Measurements from ENCODE around the gene MAB21L1.

MAB21L1 gene

DNA sequence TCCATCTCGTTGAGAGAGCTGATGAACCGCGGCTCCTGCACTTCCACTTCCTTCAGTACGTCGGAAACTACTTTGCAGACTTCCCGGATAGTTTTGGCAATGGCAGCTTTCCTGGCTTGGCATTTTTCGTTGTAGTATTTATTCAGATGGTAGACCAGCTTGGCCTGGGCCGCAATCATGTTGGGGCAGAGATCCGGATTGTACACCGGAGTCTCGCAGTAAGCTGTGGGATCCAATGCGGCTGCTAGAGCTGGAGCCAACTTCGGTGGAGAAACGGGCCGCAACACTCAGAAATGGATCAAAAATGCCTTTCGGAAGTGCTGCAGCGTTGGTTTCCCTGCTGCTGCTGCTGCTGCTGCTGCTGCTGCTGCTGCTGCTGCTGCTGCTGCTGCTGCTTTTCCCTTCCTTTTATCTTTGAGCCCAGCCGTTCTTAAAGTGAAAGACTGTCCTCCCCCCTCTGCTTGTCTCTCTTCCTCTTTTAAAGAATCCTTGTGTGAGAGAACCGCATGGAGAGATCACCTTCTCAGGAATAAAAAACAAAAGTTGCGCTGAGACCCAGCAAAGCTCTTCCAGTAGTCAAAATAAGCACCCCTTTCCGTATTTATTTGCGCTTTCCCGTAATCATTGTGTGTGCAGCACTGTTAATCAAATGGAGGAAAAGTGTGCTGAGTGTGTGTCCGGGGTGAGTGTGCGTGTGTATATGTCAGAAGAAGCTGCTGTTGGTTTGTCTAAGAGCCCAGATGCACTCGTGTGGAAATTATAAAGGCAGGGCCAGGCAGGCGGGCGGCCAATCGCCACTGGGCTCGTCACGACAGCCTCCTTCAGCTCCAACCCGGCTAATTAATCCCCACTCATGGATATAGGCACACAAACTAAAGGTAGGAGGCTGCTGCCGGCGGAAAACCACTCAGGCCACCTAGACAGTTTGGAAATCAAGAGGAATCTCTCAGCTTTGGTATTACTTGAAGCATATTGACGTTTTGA lies at the start of gene MAB21L1:
MAB21L1 (minus strand) TSS at position 730 of the 984 bp plus-strand sequence; CDS start at position 179, 551 bp downstream.
- no peaks in the 10 kb centered on the region for H3K36me3 ChIP-seq (ENCODE audit: control insufficient read depth, insufficient read depth, low read length)
- no peaks in the 10 kb centered on the region; the same call in 1 of the 2 replicates for H3K27me3 ChIP-seq (replicated peaks; ENCODE audit: control insufficient read depth, insufficient read depth, low read length)
- peak within 1 kb of the TSS; percentile 64 for H3K4me3 ChIP-seq (replicated peaks; ENCODE audit: low read depth, low read length)
- TF ChIP-seq, protein P1, sequence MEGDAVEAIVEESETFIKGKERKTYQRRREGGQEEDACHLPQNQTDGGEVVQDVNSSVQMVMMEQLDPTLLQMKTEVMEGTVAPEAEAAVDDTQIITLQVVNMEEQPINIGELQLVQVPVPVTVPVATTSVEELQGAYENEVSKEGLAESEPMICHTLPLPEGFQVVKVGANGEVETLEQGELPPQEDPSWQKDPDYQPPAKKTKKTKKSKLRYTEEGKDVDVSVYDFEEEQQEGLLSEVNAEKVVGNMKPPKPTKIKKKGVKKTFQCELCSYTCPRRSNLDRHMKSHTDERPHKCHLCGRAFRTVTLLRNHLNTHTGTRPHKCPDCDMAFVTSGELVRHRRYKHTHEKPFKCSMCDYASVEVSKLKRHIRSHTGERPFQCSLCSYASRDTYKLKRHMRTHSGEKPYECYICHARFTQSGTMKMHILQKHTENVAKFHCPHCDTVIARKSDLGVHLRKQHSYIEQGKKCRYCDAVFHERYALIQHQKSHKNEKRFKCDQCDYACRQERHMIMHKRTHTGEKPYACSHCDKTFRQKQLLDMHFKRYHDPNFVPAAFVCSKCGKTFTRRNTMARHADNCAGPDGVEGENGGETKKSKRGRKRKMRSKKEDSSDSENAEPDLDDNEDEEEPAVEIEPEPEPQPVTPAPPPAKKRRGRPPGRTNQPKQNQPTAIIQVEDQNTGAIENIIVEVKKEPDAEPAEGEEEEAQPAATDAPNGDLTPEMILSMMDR (IDR thresholded peaks at IDR 0.05; ENCODE audit: insufficient read depth, low read length, poor library complexity, severe bottlenecking): no peak
- no peak for DNase-seq (ENCODE audit: extremely low read depth, insufficient read length)

DNA sequence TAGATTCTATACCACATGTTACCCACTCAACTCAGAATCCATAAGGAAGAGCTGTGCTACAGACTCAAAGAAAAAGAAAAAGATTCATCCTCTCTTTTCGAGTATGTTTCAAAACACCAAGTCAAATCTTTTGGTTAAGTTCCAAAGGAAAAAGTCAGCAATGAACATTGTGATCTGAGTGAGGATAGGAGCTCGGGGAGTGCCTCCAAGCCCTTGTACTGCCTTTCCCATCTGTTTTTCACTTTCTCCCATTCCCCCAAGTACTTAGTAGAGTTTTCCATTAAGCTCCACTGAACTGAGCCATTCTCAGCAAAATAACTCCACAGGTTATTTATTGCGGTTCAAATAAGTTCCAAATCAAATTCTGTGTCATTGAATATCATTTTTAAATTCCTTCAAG lies 47.7 kb upstream of the MAB21L1 start:
- TF ChIP-seq, protein P1 (IDR thresholded peaks at IDR 0.05; ENCODE audit: insufficient read depth, low read length, poor library complexity, severe bottlenecking): no peak
- Histone ChIP-seq H3K4me3 (replicated peaks; ENCODE audit: low read depth, low read length) (no peak overlapping the region), H3K27me3 (replicated peaks; ENCODE audit: control insufficient read depth, insufficient read depth, low read length) (no peaks in the 10 kb centered on the region), H3K36me3 (ENCODE audit: control insufficient read depth, insufficient read depth, low read length) (no peaks in the 10 kb centered on the region)
- no peak for DNase-seq (ENCODE audit: extremely low read depth, insufficient read length)

DNA sequence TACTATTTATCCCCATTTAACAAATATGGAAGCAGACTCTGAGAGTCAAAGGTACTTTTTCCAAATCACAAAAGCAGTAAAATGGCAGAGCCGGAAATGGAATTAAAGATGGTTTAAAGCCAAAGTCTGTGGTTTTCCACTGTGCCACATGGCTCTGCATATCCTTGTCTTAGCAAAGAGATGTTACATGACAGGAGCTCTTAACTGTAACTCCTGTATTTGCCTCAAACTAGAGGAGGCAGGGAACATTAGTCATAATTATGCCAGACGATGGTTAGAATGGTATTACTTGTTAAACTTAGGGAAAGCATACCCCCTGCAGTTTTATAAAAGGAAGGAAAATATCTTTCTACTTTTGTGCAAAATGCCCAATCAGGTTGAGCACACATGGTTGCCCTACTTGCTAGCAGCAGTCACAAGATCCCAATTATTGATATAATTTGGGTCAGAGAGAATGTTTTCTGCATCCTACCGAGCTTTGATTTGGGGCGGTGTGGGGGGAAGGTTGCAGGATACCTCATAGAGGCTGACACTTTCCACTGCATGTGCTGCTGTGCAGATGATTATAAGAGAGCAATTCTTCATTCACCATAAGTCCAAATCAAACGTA lies 42.0 kb upstream of the MAB21L1 start:
- TF ChIP-seq, protein P1 (IDR thresholded peaks at IDR 0.05; ENCODE audit: insufficient read depth, low read length, poor library complexity, severe bottlenecking): no peak
- no peak overlapping the region for H3K4me3 ChIP-seq (replicated peaks; ENCODE audit: low read depth, low read length)
- no peaks in the 10 kb centered on the region for H3K27me3 ChIP-seq (replicated peaks; ENCODE audit: control insufficient read depth, insufficient read depth, low read length)
- no peak for DNase-seq (ENCODE audit: extremely low read depth, insufficient read length)
- no peaks in the 10 kb centered on the region for H3K36me3 ChIP-seq (ENCODE audit: control insufficient read depth, insufficient read depth, low read length)

DNA sequence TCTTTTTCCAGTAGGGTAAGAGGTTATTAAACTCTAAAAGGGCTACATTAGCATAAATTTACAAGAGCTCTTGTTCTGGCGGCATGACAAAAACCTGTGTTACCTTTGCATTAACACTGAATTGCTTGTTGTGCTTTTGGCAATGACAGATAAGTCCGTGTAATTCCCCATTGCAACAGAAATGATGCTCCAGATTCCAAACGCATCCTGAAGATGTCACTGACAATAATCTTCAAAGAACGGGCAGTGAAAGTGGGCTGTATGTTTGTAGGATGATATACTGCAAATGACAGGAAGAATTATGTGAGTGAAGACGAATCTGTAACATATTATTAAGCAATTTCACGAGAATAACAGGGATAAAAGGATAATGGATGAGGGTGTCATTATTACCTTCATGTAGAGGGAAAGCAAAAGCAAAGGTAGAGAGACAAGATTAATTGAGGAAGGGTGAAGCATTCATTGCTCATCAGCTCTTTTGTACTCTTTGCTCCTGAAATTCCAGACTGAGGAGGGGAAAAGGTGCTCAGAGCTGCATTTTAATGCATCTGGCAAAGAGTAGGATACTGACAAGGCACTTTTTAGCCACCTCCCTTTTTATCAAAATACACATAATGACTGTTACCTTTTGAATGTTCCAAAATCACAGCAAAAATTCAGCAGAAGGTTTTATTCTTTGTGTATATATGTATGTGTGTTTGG lies 38.5 kb upstream of the MAB21L1 start:
- no peak for DNase-seq (ENCODE audit: extremely low read depth, insufficient read length)
- H3K36me3 ChIP-seq (ENCODE audit: control insufficient read depth, insufficient read depth, low read length): no peaks in the 10 kb centered on the region
- H3K4me3 ChIP-seq (replicated peaks; ENCODE audit: low read depth, low read length): no peak overlapping the region
- TF ChIP-seq, protein P1 (IDR thresholded peaks at IDR 0.05; ENCODE audit: insufficient read depth, low read length, poor library complexity, severe bottlenecking): no peak
- H3K27me3 ChIP-seq (replicated peaks; ENCODE audit: control insufficient read depth, insufficient read depth, low read length): no peaks in the 10 kb centered on the region

DNA sequence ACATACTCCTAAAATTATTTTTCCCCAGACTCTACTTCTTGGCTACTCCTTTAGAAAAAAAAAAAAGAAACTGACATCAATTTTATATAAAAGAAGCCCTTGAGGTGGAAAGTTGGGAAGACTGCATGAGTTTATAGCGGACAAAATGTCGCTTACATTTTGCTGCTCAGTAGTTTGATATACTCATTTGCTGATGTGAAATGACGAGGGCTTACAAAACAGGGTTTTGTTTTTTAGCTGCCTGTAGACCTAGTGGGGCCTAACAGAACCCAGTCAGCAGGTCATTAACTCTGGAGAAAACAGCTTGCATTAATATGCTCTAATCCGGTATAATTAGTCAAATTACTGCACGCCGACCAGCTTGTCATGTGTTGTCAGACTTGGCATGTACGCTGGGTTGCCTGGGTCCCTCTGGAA lies 37.6 kb upstream of the MAB21L1 start:
- H3K36me3 ChIP-seq (ENCODE audit: control insufficient read depth, insufficient read depth, low read length): no peaks in the 10 kb centered on the region
- no peak for DNase-seq (ENCODE audit: extremely low read depth, insufficient read length)
- H3K4me3 ChIP-seq (replicated peaks; ENCODE audit: low read depth, low read length): no peak overlapping the region
- TF ChIP-seq, protein P1 (IDR thresholded peaks at IDR 0.05; ENCODE audit: insufficient read depth, low read length, poor library complexity, severe bottlenecking): no peak
- no peaks in the 10 kb centered on the region for H3K27me3 ChIP-seq (replicated peaks; ENCODE audit: control insufficient read depth, insufficient read depth, low read length)
